PC-3 (cell line): ENCODE measurements around the gene SEC61A2.

Experiments used
- EZH2 ChIP-seq: fragments of 300-600 bp; sonication (generic); IDR thresholded peaks from one replicate; pipeline ENCODE4 v1.6.1; 2017; ENCODE audit warnings: antibody characterized with exemption, mild to moderate bottlenecking, low read length; ENCODE audit not compliant: unreplicated experiment
- TF ChIP-seq, protein P1 (sequence below): fragments of 300-600 bp; sonication (generic); conservative IDR thresholded peaks from 2 replicates; pipeline ENCODE4 v1.5.1; 2017; ENCODE audit warnings: antibody characterized with exemption, low read depth, mild to moderate bottlenecking, low read length

- TF ChIP-seq EZH2 = no peak
- TF ChIP-seq, protein P1, sequence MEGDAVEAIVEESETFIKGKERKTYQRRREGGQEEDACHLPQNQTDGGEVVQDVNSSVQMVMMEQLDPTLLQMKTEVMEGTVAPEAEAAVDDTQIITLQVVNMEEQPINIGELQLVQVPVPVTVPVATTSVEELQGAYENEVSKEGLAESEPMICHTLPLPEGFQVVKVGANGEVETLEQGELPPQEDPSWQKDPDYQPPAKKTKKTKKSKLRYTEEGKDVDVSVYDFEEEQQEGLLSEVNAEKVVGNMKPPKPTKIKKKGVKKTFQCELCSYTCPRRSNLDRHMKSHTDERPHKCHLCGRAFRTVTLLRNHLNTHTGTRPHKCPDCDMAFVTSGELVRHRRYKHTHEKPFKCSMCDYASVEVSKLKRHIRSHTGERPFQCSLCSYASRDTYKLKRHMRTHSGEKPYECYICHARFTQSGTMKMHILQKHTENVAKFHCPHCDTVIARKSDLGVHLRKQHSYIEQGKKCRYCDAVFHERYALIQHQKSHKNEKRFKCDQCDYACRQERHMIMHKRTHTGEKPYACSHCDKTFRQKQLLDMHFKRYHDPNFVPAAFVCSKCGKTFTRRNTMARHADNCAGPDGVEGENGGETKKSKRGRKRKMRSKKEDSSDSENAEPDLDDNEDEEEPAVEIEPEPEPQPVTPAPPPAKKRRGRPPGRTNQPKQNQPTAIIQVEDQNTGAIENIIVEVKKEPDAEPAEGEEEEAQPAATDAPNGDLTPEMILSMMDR = no peak
These were observed 48.2 kb downstream of the SEC61A2 start for GRCh38 chr10:12177642-12178041.
